H1 (cell line): ENCODE results near the gene EIF4A3. TPM values are rescaled to one million over a fixed set of nuclear protein-coding genes. Genes with fewer than 3 reads are reported as not detected.

Source experiments
- CHD1 ChIP-seq: IDR thresholded peaks from 2 replicates; pipeline ENCODE4 v1.6.1; 2012; ENCODE audit warnings: low read depth, low read length, improper control_type of control experiment
- SP2 ChIP-seq: IDR thresholded peaks from 2 replicates; pipeline ENCODE4 v1.6.1; 2012; ENCODE audit warnings: mild to moderate bottlenecking, low read length, inconsistent platforms
- polyA plus RNA-seq, 7 experiments: library from polyadenylated mRNA; depleted of rRNA in 3 of 7; stranded (reverse) in 5 of 7; unstranded in 2 of 7; fragments of >200 nt in 5 of 7; fragments of 200-250 nt in 2 of 7; gene quantifications; 1 replicate in 5 of 7; 2 replicates in 1 of 7; 4 replicates in 1 of 7; pipeline versions ENCODE4 v1.2.1 to v1.2.3, GENCODE V29; 2011 to 2013; ENCODE audit warnings: missing spikeins in 2 of 7, mixed read lengths in 2 of 7
- total RNA-seq: library from RNA; stranded (reverse); fragmentation: NEBNext Ultra II Directional; extraction: Animal tissue kit (Norgen Biotek cat#: 25700); gene quantifications from 2 replicates; pipeline ENCODE4 v1.2.1, GENCODE V29; 2021
- TF ChIP-seq, protein P1 (sequence below): fragments of 300-600 bp; sonication (generic); IDR thresholded peaks from 2 replicates; pipeline ENCODE4 v1.7.1; 2012; ENCODE audit warnings: low read length, moderate library complexity, mild to moderate bottlenecking, inconsistent platforms; ENCODE audit not compliant: insufficient replicate concordance

EIF4A3 gene
- total and polyA plus RNA-seq, 2 of the 8 experiments (the other 6 are each of a cell fraction or from before 2014, with no cell fraction given) = 142 to 146 TPM

DNA sequence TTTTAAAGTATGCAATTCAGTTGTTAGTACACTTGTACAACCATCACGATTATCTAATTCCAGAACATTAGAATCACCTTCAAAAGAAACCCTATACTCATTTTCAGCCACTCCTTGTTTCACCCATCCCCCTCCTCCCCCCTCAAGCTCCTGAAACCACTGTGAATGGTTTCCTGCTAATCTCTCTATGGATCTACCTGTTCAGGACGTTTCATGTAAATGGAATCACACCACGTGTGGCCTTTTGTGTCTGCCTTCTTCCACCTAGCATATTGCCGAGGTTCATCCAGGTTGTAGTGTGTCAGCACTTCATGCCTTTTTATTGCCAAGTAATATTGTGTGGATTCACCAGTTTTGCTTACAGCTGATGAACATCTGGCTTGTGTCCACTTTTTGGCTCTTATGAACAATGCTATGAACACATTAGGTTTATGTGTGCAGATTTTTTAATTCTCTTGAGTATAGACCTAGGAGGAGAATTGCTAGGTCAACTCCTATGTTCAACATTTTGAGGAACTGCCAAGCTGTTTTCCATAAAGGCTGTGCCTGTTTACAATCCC is 17.8 kb downstream of the EIF4A3 start (continued):
- TF ChIP-seq, protein P1, sequence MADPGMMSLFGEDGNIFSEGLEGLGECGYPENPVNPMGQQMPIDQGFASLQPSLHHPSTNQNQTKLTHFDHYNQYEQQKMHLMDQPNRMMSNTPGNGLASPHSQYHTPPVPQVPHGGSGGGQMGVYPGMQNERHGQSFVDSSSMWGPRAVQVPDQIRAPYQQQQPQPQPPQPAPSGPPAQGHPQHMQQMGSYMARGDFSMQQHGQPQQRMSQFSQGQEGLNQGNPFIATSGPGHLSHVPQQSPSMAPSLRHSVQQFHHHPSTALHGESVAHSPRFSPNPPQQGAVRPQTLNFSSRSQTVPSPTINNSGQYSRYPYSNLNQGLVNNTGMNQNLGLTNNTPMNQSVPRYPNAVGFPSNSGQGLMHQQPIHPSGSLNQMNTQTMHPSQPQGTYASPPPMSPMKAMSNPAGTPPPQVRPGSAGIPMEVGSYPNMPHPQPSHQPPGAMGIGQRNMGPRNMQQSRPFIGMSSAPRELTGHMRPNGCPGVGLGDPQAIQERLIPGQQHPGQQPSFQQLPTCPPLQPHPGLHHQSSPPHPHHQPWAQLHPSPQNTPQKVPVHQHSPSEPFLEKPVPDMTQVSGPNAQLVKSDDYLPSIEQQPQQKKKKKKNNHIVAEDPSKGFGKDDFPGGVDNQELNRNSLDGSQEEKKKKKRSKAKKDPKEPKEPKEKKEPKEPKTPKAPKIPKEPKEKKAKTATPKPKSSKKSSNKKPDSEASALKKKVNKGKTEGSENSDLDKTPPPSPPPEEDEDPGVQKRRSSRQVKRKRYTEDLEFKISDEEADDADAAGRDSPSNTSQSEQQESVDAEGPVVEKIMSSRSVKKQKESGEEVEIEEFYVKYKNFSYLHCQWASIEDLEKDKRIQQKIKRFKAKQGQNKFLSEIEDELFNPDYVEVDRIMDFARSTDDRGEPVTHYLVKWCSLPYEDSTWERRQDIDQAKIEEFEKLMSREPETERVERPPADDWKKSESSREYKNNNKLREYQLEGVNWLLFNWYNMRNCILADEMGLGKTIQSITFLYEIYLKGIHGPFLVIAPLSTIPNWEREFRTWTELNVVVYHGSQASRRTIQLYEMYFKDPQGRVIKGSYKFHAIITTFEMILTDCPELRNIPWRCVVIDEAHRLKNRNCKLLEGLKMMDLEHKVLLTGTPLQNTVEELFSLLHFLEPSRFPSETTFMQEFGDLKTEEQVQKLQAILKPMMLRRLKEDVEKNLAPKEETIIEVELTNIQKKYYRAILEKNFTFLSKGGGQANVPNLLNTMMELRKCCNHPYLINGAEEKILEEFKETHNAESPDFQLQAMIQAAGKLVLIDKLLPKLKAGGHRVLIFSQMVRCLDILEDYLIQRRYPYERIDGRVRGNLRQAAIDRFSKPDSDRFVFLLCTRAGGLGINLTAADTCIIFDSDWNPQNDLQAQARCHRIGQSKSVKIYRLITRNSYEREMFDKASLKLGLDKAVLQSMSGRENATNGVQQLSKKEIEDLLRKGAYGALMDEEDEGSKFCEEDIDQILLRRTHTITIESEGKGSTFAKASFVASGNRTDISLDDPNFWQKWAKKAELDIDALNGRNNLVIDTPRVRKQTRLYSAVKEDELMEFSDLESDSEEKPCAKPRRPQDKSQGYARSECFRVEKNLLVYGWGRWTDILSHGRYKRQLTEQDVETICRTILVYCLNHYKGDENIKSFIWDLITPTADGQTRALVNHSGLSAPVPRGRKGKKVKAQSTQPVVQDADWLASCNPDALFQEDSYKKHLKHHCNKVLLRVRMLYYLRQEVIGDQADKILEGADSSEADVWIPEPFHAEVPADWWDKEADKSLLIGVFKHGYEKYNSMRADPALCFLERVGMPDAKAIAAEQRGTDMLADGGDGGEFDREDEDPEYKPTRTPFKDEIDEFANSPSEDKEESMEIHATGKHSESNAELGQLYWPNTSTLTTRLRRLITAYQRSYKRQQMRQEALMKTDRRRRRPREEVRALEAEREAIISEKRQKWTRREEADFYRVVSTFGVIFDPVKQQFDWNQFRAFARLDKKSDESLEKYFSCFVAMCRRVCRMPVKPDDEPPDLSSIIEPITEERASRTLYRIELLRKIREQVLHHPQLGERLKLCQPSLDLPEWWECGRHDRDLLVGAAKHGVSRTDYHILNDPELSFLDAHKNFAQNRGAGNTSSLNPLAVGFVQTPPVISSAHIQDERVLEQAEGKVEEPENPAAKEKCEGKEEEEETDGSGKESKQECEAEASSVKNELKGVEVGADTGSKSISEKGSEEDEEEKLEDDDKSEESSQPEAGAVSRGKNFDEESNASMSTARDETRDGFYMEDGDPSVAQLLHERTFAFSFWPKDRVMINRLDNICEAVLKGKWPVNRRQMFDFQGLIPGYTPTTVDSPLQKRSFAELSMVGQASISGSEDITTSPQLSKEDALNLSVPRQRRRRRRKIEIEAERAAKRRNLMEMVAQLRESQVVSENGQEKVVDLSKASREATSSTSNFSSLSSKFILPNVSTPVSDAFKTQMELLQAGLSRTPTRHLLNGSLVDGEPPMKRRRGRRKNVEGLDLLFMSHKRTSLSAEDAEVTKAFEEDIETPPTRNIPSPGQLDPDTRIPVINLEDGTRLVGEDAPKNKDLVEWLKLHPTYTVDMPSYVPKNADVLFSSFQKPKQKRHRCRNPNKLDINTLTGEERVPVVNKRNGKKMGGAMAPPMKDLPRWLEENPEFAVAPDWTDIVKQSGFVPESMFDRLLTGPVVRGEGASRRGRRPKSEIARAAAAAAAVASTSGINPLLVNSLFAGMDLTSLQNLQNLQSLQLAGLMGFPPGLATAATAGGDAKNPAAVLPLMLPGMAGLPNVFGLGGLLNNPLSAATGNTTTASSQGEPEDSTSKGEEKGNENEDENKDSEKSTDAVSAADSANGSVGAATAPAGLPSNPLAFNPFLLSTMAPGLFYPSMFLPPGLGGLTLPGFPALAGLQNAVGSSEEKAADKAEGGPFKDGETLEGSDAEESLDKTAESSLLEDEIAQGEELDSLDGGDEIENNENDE = no peak
- TF ChIP-seq CHD1 (no peak), SP2 (no peak)
